ENCODE measurements around the gene GLDC.

The GLDC gene

GRCh38 chr9:6616951-6617602 is 28.5 kb downstream of the GLDC start:
- DNase-seq = no peak

GRCh38 chr9:6614489-6614888 is 31.0 kb downstream of the GLDC start:
- no peak for DNase-seq

- no peak for DNase-seq
Measured at GRCh38 chr9:6611865-6612264, 33.7 kb downstream of the GLDC start.

- no peak for DNase-seq
Measured at GRCh38 chr9:6610073-6610472, 35.5 kb downstream of the GLDC start.

GRCh38 chr9:6609497-6610016 is 36.0 kb downstream of the GLDC start:
- DNase-seq = no peak

- no peak for DNase-seq
Measured at GRCh38 chr9:6605202-6605601, 40.3 kb downstream of the GLDC start.

GRCh38 chr9:6600426-6600825 is 45.1 kb downstream of the GLDC start:
- no peak for DNase-seq

- DNase-seq = no peak
Measured at GRCh38 chr9:6600006-6600405, 45.5 kb downstream of the GLDC start.

- DNase-seq = no peak
Measured at GRCh38 chr9:6598249-6598725, 47.2 kb downstream of the GLDC start.

GRCh38 chr9:6592791-6593190 is 52.7 kb downstream of the GLDC start:
- DNase-seq = no peak

- no peak for DNase-seq
Measured at GRCh38 chr9:6592231-6592630, 53.3 kb downstream of the GLDC start.

- no peak for DNase-seq
Measured at GRCh38 chr9:6590772-6591384, 54.7 kb downstream of the GLDC start.

- DNase-seq = no peak
Measured at GRCh38 chr9:6590334-6590733, 55.2 kb downstream of the GLDC start.

- DNase-seq = no peak
Measured at GRCh38 chr9:6584881-6585597, 60.5 kb downstream of the GLDC start.

- DNase-seq = no peak
Measured at GRCh38 chr9:6581253-6581652, 64.3 kb downstream of the GLDC start.

- DNase-seq = no peak
Measured at GRCh38 chr9:6579613-6580012, 65.9 kb downstream of the GLDC start.

- DNase-seq = no peak
Measured at GRCh38 chr9:6576987-6577386, 68.5 kb downstream of the GLDC start.

- DNase-seq = no peak
Measured at GRCh38 chr9:6575324-6576034, 70.0 kb downstream of the GLDC start.

GRCh38 chr9:6567140-6567591 is 78.4 kb downstream of the GLDC start:
- DNase-seq = peak; percentile 5

GRCh38 chr9:6566409-6567139 is 79.0 kb downstream of the GLDC start:
- DNase-seq = peak; percentile 5

- no peak for DNase-seq
Measured at GRCh38 chr9:6565312-6565711, 80.2 kb downstream of the GLDC start.

- no peak for DNase-seq
Measured at GRCh38 chr9:6564868-6565267, 80.7 kb downstream of the GLDC start.
